HCT116 (cell line): ENCODE results near the gene SCAF4.

Experiments used
- CEBPB ChIP-seq: IDR thresholded peaks from 2 replicates; pipeline ENCODE4 v1.6.1; 2012; ENCODE audit warnings: low read depth
- POLR2A ChIP-seq: IDR thresholded peaks from 2 replicates; pipeline ENCODE4 v1.7.0; 2011; ENCODE audit warnings: borderline replicate concordance; ENCODE audit not compliant: insufficient read depth, insufficient read length; ENCODE audit errors: extremely low read depth
- ZNF274 ChIP-seq: fragments of 200-500 bp; sonication (Bioruptor generic); IDR thresholded peaks from 2 replicates; pipeline ENCODE4 v1.6.1; 2014; ENCODE audit warnings: mild to moderate bottlenecking, low read depth, low read length, inconsistent platforms
- TF ChIP-seq, protein P1 (sequence below), 3 experiments: fragments of 200-600 bp in 1 of 3; sonication (generic) in 1 of 3; IDR thresholded peaks in 2 of 3; conservative IDR thresholded peaks in 1 of 3; 2 replicates each; pipeline ENCODE4 v1.5.1; 2012 to 2017; ENCODE audit warnings: low read depth in 2 of 3, low read length in 2 of 3, antibody characterized with exemption in 1 of 3, borderline replicate concordance in 1 of 3, control low read depth in 1 of 3, mild to moderate bottlenecking in 1 of 3, mixed read lengths in 1 of 3, mixed run types in 1 of 3, moderate library complexity in 1 of 3; ENCODE audit not compliant: insufficient read depth in 1 of 3

GRCh38 chr21:31741116-31741515, 9.2 kb upstream of the SCAF4 start:
- TF ChIP-seq, protein P1, sequence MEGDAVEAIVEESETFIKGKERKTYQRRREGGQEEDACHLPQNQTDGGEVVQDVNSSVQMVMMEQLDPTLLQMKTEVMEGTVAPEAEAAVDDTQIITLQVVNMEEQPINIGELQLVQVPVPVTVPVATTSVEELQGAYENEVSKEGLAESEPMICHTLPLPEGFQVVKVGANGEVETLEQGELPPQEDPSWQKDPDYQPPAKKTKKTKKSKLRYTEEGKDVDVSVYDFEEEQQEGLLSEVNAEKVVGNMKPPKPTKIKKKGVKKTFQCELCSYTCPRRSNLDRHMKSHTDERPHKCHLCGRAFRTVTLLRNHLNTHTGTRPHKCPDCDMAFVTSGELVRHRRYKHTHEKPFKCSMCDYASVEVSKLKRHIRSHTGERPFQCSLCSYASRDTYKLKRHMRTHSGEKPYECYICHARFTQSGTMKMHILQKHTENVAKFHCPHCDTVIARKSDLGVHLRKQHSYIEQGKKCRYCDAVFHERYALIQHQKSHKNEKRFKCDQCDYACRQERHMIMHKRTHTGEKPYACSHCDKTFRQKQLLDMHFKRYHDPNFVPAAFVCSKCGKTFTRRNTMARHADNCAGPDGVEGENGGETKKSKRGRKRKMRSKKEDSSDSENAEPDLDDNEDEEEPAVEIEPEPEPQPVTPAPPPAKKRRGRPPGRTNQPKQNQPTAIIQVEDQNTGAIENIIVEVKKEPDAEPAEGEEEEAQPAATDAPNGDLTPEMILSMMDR (IDR thresholded peaks at IDR 0.05 in 2 of 3, conservative IDR thresholded peaks at IDR 0.05 in 1 of 3; ENCODE audit: borderline replicate concordance in 1 of 3, insufficient read depth in 1 of 3, low read depth in 2 of 3, low read length in 2 of 3), result no peak
- TF ChIP-seq POLR2A (no peak), CEBPB (no peak), ZNF274 (no peak)
